Measurements from ENCODE around the gene JAK1.

GRCh38 chr1:64894438-64895196 is 71.7 kb downstream of the JAK1 start:
- no peak for TF ChIP-seq POLR2A (IDR thresholded peaks at IDR 0.05; ENCODE audit: low read length)
- TF ChIP-seq GATA1 (IDR thresholded peaks at IDR 0.05; ENCODE audit: low read depth, low read length), result no peak
